Measurements from ENCODE around the gene EIF5A. TPM values are rescaled to one million over a fixed set of nuclear protein-coding genes. Genes with fewer than 3 reads are reported as not detected.

EIF5A gene
- total and polyA plus RNA-seq, 2 of the 8 experiments (the other 6 are each of a cell fraction or from before 2014, with no cell fraction given), result 717 to 1,172 TPM

DNA sequence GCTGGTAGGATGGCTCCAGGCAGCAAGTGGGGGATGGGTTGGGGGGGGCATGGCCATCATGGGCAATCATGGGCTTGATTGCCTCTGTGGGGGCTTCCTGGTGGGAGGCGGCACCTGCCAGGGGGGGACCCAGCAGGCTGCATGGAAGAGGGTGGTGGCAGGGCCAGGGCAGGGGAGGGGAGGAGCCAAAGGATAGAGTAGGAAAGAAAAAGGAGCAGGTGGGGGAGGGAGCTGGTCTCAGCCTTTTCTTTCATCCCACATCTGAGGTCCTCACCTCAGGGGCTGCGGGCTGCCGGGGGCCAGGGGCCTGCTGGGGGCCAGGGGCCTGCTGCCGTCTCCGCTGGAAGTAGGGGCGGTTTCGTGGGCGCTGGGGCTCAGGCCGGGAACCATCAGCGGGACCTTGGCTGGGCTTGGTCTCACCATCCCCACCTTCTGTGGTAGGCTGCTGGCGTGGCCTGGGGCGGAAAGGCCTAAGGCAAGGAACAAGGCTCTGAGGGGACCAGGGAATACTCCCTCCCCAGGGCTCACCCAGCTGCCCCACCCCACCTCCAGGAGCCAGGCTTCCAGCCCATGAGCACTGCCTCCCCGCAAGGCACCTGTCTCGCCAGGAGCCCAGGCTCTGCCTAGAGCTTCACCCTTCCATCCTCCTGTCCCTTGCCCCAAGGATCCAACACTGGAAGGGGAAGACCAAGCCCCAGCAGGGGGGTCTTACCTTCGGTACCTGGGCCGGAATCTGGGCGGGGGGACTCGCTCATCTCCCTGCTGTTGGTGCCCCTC lies 18.0 kb upstream of the EIF5A start:
- no peak overlapping the region for H3K18ac ChIP-seq (ENCODE audit: extremely low read depth, low read length)
- no peak overlapping the region for H3K14ac ChIP-seq (ENCODE audit: insufficient read length)
- H3K79me2 ChIP-seq (ENCODE audit: control insufficient read depth in 1 of 2, insufficient read depth in 2 of 2, low read length in 2 of 2), result no peaks in the 10 kb centered on the region
- H4K20me1 ChIP-seq (replicated peaks in 1 of 2; ENCODE audit: control insufficient read depth in 1 of 2, insufficient read depth in 2 of 2, low read length in 2 of 2), result peaks cover 0 to 9% of the 10 kb centered on the region in 2 experiments
- no peak overlapping the region for H3K4ac ChIP-seq (replicated peaks; ENCODE audit: insufficient read length, low read depth, low read length)
- H4K5ac ChIP-seq (ENCODE audit: insufficient read length, low read depth, low read length), result no peak overlapping the region
- H2BK120ac ChIP-seq (replicated peaks; ENCODE audit: low read depth, low read length), result no peak overlapping the region
- H2BK15ac ChIP-seq (ENCODE audit: low read length), result no peak overlapping the region
- no peaks in the 10 kb centered on the region for H3K9me3 ChIP-seq (ENCODE audit: insufficient read depth in 2 of 2, low read depth in 1 of 2, low read length in 1 of 2)
- H3K79me1 ChIP-seq (ENCODE audit: low read depth, low read length), result peaks cover 2% of the 10 kb centered on the region; the same call in 1 of the 2 replicates
- H3K23ac ChIP-seq (ENCODE audit: insufficient read length), result no peak overlapping the region
- 90% methylated on average over 10 of the region's 18 CpGs; no CpG with 5 or more reads in 1 of the 2 experiments for WGBS, 2 experiments (ENCODE audit: extremely low coverage in 1 of 2, insufficient coverage in 1 of 2, insufficient read length in 1 of 2, insufficient replicate concordance in 2 of 2, low coverage in 1 of 2, low lambda C conversion rate in 2 of 2, missing lambda C conversion rate in 1 of 2)
- no peak overlapping the region for H2BK20ac ChIP-seq (ENCODE audit: low read length)
- DNase-seq (ENCODE audit: low read depth in 1 of 2, low spot score in 2 of 2), result no peak
- H3K4me3 ChIP-seq (ENCODE audit: extremely low read depth in 1 of 4, insufficient read depth in 2 of 4, low read depth in 3 of 4, low read length in 4 of 4), result no peak overlapping the region
- no peak overlapping the region for H4K91ac ChIP-seq (replicated peaks; ENCODE audit: insufficient read length, low read length)
- H3K4me2 ChIP-seq (ENCODE audit: insufficient read depth in 1 of 2, low read depth in 2 of 2, low read length in 2 of 2), result no peak overlapping the region
- no peak overlapping the region for H3K27ac ChIP-seq (ENCODE audit: low read depth, low read length)
- H3K27me3 ChIP-seq (replicated peaks in 1 of 4; ENCODE audit: control insufficient read depth in 3 of 4, extremely low read depth in 1 of 4, insufficient read depth in 3 of 4, low read length in 3 of 4), result no peaks in the 10 kb centered on the region; a peak in 2 of 7 replicates
- no peak for FAIRE-seq
- CTCF ChIA-PET (ENCODE audit: partially characterized antibody), result interaction anchor here (1.2 to 5.7 kb wide), 2 partner anchors 8 to 67 kb away, joined by 3 to 46 read pairs; partner anchors contain the start of gene SLC2A4
- H3K56ac ChIP-seq (replicated peaks; ENCODE audit: insufficient read length, low read depth, low read length), result no peak overlapping the region
- no peak overlapping the region for H4K8ac ChIP-seq (ENCODE audit: extremely low read depth, insufficient read depth, low read length)
- no peak overlapping the region for H2BK12ac ChIP-seq (ENCODE audit: low read depth, low read length)
- H2BK5ac ChIP-seq (ENCODE audit: low read depth, low read length), result no peak overlapping the region
- H3K23me2 ChIP-seq (ENCODE audit: low read depth, low read length), result no peaks in the 10 kb centered on the region; the same call in 1 of the 2 replicates
- H3K4me1 ChIP-seq (replicated peaks in 1 of 4; ENCODE audit: control insufficient read depth in 3 of 4, insufficient read depth in 4 of 4, low read length in 3 of 4), result peaks cover 0 to 9% (median 7%) of the 10 kb centered on the region in 4 experiments; a peak in 6 of 7 replicates
- H3K9ac ChIP-seq (replicated peaks in 1 of 4; ENCODE audit: extremely low read depth in 1 of 4, low read depth in 3 of 4, low read length in 3 of 4), result no peak overlapping the region
- H2AFZ ChIP-seq (ENCODE audit: low read length), result no peak overlapping the region
- H2AK5ac ChIP-seq (ENCODE audit: low read depth, low read length), result no peak overlapping the region
- peaks cover 0 to 6% (median 3%) of the 10 kb centered on the region in 4 experiments; a peak in 3 of 8 replicates for H3K36me3 ChIP-seq (ENCODE audit: control insufficient read depth in 2 of 4, insufficient read depth in 4 of 4, low read length in 3 of 4)
- POLR2A ChIA-PET (ENCODE audit: partially characterized antibody), result interaction anchor here (0.6 to 6.7 kb wide), 12 partner anchors 8 to 842 kb away, joined by 3 to 94 read pairs (median 4); partner anchors contain the start of genes CLDN7, CTDNEP1, ELP5 and GABARAP
- no peak for TF ChIP-seq RNF2 (IDR thresholded peaks at IDR 0.05; ENCODE audit: borderline replicate concordance, low read depth, low read length, missing control alignments, poor library complexity, severe bottlenecking)

Measured in H1 (cell line).